ENCODE measurements around the gene HMGB3. TPM values are rescaled to one million over a fixed set of nuclear protein-coding genes. Genes with fewer than 3 reads are reported as not detected.
"Not testable (repeated sequence)": the region's sequence is repeated elsewhere in the genome, so short reads cannot be mapped to it uniquely, and the experiment has no call there.

Gene HMGB3
- total RNA-seq, 4 donors from 2014 or later: 1.3 to 4.4 (median 3.2) TPM

DNA sequence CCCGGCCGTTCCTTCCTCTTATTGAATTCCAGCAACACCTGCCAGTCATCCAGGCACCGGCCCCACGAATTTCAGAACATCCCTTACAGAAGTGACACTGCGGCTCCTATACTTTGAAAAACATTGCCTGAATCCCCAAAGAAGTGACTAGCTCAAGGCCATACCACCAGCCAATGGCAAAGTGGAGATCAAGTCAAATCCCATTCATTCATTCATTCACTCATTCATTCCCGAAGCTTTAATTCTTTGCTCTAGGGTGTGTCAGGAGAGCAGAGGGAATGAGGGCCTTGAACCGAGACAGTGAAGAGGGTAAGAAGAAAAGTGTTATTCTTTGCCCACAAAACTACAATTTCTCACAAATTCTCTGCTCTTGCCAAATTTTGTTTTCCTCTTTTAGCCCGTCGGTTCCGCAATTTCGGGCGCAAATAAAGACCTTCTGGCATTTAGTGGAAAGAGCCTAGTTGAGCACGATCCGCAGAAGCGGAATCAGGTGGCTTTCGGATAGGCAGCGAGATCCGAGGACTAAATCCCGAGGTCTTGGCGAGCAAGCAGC, 824 bp upstream of the HMGB3 start:
- no peak for ATAC-seq
- H3K9me3 ChIP-seq: no peaks in the 10 kb centered on the region

DNA sequence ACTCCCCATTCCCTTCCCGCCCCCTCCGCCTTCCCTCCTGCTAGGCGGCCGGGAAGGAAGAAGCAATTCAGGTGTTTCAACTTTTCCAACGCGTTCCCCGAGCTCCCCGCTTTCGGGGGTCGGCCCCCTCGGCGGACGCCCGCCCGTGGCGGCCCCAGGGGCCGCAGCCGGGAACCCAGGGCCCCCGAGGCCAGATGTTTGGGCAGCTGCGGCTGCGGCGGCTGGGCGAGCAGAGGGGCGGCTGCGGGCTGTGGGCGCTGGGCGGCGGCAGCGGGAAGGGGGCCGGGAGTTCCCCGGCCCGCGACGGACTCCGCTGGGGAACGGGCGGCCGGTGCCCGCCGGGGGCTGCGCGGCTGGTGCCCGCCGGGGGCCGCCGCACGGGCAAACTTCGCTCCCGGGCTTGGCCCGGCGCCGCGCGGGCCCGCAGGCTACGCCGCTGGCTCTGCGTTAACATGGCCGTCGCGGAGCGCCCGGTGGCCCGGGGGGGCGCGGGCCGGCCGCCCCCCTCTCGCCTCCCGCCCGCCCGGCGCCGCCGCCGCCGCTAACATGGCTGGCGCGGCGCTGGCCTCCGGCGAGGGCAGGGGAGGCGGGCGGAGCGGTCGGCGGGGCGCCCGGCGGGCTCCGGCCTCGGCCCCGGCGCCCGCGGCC, 510 bp downstream of the HMGB3 start:
- no peaks in the 10 kb centered on the region for H3K36me3 ChIP-seq
- peak overlapping the region; percentile 39 to 63 for H3K4me3 ChIP-seq
- WGBS, 2 donors (ENCODE audit: low coverage in 1 of 2): no CpG with 5 or more reads among the region's 96 CpGs
- peak overlapping the region in 3 of 4 donors; percentile 50 to 72 (median 67) for H3K27ac ChIP-seq
- no peak for TF ChIP-seq EP300 (IDR thresholded peaks at IDR 0.05)
- TF ChIP-seq, protein P1, sequence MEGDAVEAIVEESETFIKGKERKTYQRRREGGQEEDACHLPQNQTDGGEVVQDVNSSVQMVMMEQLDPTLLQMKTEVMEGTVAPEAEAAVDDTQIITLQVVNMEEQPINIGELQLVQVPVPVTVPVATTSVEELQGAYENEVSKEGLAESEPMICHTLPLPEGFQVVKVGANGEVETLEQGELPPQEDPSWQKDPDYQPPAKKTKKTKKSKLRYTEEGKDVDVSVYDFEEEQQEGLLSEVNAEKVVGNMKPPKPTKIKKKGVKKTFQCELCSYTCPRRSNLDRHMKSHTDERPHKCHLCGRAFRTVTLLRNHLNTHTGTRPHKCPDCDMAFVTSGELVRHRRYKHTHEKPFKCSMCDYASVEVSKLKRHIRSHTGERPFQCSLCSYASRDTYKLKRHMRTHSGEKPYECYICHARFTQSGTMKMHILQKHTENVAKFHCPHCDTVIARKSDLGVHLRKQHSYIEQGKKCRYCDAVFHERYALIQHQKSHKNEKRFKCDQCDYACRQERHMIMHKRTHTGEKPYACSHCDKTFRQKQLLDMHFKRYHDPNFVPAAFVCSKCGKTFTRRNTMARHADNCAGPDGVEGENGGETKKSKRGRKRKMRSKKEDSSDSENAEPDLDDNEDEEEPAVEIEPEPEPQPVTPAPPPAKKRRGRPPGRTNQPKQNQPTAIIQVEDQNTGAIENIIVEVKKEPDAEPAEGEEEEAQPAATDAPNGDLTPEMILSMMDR (IDR thresholded peaks at IDR 0.05): no peak
- TF ChIP-seq POLR2A (IDR thresholded peaks at IDR 0.05): no peak
- TF ChIP-seq POLR2AphosphoS5 (IDR thresholded peaks at IDR 0.05): no peak
- no peaks in the 10 kb centered on the region for H3K27me3 ChIP-seq
- no peak for ATAC-seq
- H3K9me3 ChIP-seq: no peaks in the 10 kb centered on the region
- H3K4me1 ChIP-seq: peaks cover 0 to 16% (median 0%) of the 10 kb centered on the region in 3 donors

More for the DNA sequence above, 824 bp upstream of the HMGB3 start:
- peaks cover 0 to 16% (median 0%) of the 10 kb centered on the region in 3 donors for H3K4me1 ChIP-seq
- no peaks in the 10 kb centered on the region for H3K36me3 ChIP-seq
- H3K27me3 ChIP-seq: no peaks in the 10 kb centered on the region
- H3K4me3 ChIP-seq: peak overlapping the region in 1 of 2 donors; percentile 63
- peak overlapping the region in 1 of 4 donors; percentile 23 for H3K27ac ChIP-seq
- 86% methylated on average over 3 of the region's 20 CpGs; no CpG with 5 or more reads in 1 of the 2 donors for WGBS, 2 donors (ENCODE audit: low coverage in 1 of 2)
- TF ChIP-seq, protein P1 (IDR thresholded peaks at IDR 0.05): no peak
- TF ChIP-seq EP300 (IDR thresholded peaks at IDR 0.05) (no peak), POLR2AphosphoS5 (IDR thresholded peaks at IDR 0.05) (no peak), POLR2A (IDR thresholded peaks at IDR 0.05) (no peak)

DNA sequence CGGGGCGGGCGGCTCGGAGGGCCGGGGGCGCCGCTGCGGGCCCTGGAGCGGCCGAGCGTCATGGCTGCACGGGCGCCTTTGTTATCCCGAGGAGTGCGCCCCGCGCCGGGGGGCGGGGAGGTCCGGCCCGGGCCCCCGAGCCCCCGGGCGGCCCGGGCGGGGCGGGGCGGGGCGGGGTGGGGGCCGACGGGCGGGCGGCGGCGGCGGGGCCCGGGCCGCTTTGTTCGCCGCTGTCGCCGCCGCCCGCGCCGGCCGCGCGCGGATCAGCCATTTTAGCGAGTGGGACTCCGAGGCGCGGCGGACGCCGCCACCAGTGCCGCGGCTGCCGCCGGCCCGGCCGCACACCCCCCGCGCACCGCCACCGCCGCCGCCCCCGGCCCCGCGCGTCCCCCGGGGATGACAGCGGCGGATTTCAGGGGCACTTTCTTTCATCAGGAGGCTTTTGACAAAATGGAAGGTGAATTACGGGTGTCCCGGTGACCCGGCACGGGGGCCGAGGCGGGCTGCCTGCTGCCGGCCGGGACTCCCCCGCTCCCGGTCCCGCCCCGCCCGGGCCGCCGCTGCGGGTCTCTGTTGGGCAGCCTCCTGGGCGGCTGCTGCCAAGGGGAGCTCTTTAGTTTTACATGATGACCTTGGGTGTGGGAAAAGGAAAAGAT, 1.2 kb downstream of the HMGB3 start:
- TF ChIP-seq POLR2A (IDR thresholded peaks at IDR 0.05): no peak
- no peak for TF ChIP-seq EP300 (IDR thresholded peaks at IDR 0.05)
- no peak for TF ChIP-seq POLR2AphosphoS5 (IDR thresholded peaks at IDR 0.05)
- TF ChIP-seq, protein P1 (IDR thresholded peaks at IDR 0.05): no peak
- ATAC-seq: no peak

DNA sequence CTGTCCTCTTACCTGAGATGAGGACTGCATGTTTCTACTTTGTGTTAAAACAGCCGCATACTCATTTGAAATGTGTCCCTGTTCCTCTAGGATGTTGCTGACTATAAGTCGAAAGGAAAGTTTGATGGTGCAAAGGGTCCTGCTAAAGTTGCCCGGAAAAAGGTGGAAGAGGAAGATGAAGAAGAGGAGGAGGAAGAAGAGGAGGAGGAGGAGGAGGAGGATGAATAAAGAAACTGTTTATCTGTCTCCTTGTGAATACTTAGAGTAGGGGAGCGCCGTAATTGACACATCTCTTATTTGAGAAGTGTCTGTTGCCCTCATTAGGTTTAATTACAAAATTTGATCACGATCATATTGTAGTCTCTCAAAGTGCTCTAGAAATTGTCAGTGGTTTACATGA, 4.6 kb downstream of the HMGB3 start:
- not testable (repeated sequence) for H3K9me3 ChIP-seq, H3K27me3 ChIP-seq, H3K4me3 ChIP-seq, ATAC-seq, H3K27ac ChIP-seq, H3K36me3 ChIP-seq
- H3K4me1 ChIP-seq: peaks cover 0 to 12% (median 0%) of the 10 kb centered on the region in 3 donors
- WGBS, 2 donors (ENCODE audit: low coverage in 1 of 2): 96 to 97% methylated on average over 5 to 6 of the region's 6 CpGs

More for the DNA sequence above, 1.2 kb downstream of the HMGB3 start:
- Histone ChIP-seq H3K4me1 (peaks cover 0 to 16% (median 0%) of the 10 kb centered on the region in 3 donors), H3K4me3 (peak overlapping the region; percentile 63 to 68), H3K9me3 (no peaks in the 10 kb centered on the region), H3K27ac (no peak overlapping the region), H3K36me3 (no peaks in the 10 kb centered on the region), H3K27me3 (no peaks in the 10 kb centered on the region)
- 33% methylated on average over 3 of the region's 93 CpGs; no CpG with 5 or more reads in 1 of the 2 donors for WGBS, 2 donors (ENCODE audit: low coverage in 1 of 2)

DNA sequence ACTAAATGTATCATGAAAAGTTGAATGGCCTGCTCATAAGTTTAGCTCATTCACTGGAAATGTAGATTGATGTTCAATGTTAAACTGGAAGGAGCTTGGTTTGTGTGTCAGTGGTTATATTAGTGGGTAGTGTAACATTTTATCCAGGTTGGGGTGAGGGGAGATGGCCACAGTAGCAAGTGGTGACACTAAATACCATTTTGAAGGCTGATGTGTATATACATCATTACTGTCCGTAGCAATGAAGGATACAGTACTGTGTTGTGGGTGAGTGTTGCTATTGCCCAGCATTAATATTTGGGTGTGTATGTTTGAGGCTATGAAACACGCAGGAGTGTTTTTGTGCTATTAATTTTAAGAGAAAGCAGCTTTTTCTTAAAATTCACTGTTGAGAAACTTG, 6.3 kb downstream of the HMGB3 start:
- Histone ChIP-seq H3K4me1 (peaks cover 0 to 9% (median 0%) of the 10 kb centered on the region in 3 donors), H3K27ac (no peak overlapping the region), H3K9me3 (no peaks in the 10 kb centered on the region), H3K4me3 (no peak overlapping the region), H3K27me3 (no peaks in the 10 kb centered on the region), H3K36me3 (no peaks in the 10 kb centered on the region)
- TF ChIP-seq, protein P1 (IDR thresholded peaks at IDR 0.05): no peak
- no peak for TF ChIP-seq POLR2A (IDR thresholded peaks at IDR 0.05)
- no peak for TF ChIP-seq EP300 (IDR thresholded peaks at IDR 0.05)
- TF ChIP-seq POLR2AphosphoS5 (IDR thresholded peaks at IDR 0.05): no peak
- 80 to 87% methylated on average over 2 of the region's 2 CpGs for WGBS, 2 donors (ENCODE audit: low coverage in 1 of 2)
- no peak for ATAC-seq
